Hepatocyte (in vitro differentiated cells): ENCODE results near the gene DBH. TPM values are rescaled to one million over a fixed set of nuclear protein-coding genes. Genes with fewer than 3 reads are reported as not detected.

Experiments used
- DNase-seq: peaks from one replicate; pipeline ENCODE4 v3.0.0-alpha.2; 2016; ENCODE audit warnings: low spot score
- H2AFZ ChIP-seq: fragments of 200-600 bp; sonication (generic); 2 replicates; pipeline ENCODE4 v1.6.0; 2016; ENCODE audit warnings: antibody characterized with exemption, mild to moderate bottlenecking
- H3K27ac ChIP-seq: fragments of 200-600 bp; sonication (generic); 2 replicates; pipeline ENCODE4 v1.5.1; 2016; ENCODE audit warnings: mild to moderate bottlenecking
- H3K27me3 ChIP-seq: fragments of 200-600 bp; sonication (generic); 2 replicates; pipeline ENCODE4 v1.6.1; 2016
- H3K36me3 ChIP-seq: fragments of 200-600 bp; sonication (generic); replicated peaks from 2 replicates; pipeline ENCODE4 v1.5.1; 2016; ENCODE audit warnings: low read depth; ENCODE audit not compliant: insufficient read depth
- H3K4me1 ChIP-seq: fragments of 200-600 bp; sonication (generic); 2 replicates; pipeline ENCODE4 v1.5.1; 2016; ENCODE audit warnings: mild to moderate bottlenecking, moderate library complexity; ENCODE audit not compliant: insufficient read depth
- H3K4me2 ChIP-seq: fragments of 200-600 bp; sonication (generic); 2 replicates; pipeline ENCODE4 v1.6.0; 2016
- H3K4me3 ChIP-seq: fragments of 200-600 bp; sonication (generic); 2 replicates; pipeline ENCODE4 v1.5.1; 2016; ENCODE audit warnings: mild to moderate bottlenecking
- H3K79me2 ChIP-seq: fragments of 200-600 bp; sonication (generic); 2 replicates; pipeline ENCODE4 v1.6.0; 2017; ENCODE audit warnings: mild to moderate bottlenecking
- H3K9me2 ChIP-seq: fragments of 200-600 bp; sonication (generic); replicated peaks from 2 replicates; pipeline ENCODE4 v1.6.0; 2017; ENCODE audit warnings: mild to moderate bottlenecking; ENCODE audit not compliant: insufficient read depth
- H3K9me3 ChIP-seq: fragments of 200-600 bp; sonication (generic); 2 replicates; pipeline ENCODE4 v1.5.1; 2016; ENCODE audit warnings: low read depth, mild to moderate bottlenecking
- H4K20me1 ChIP-seq: fragments of 200-600 bp; sonication (generic); 2 replicates; pipeline ENCODE4 v1.6.0; 2016; ENCODE audit warnings: mild to moderate bottlenecking; ENCODE audit not compliant: insufficient read depth, poor library complexity, severe bottlenecking
- CTCF ChIP-seq: fragments of 200-600 bp; sonication (generic); IDR thresholded peaks from 2 replicates; pipeline ENCODE4 v1.5.1; 2016; ENCODE audit warnings: antibody characterized with exemption, mild to moderate bottlenecking; ENCODE audit not compliant: poor library complexity
- EZH2 ChIP-seq: fragments of 200-600 bp; sonication (generic); IDR thresholded peaks from 2 replicates; pipeline ENCODE4 v1.6.1; 2016; ENCODE audit warnings: antibody characterized with exemption, mild to moderate bottlenecking, borderline replicate concordance
- EZH2phosphoT487 ChIP-seq: fragments of 200-600 bp; sonication (generic); IDR thresholded peaks from one replicate; pipeline ENCODE4 v1.6.1; 2018; ENCODE audit warnings: antibody characterized with exemption, mild to moderate bottlenecking, low read depth, moderate library complexity; ENCODE audit not compliant: unreplicated experiment, severe bottlenecking
- WGBS: methylation state at CpG from one replicate; pipeline ENCODE4 v1.1.6; 2016; ENCODE audit warnings: low lambda C conversion rate; ENCODE audit errors: missing lambda C conversion rate; 5-methylcytosine and 5-hydroxymethylcytosine counted together
- polyA plus RNA-seq: library from polyadenylated mRNA; unstranded; fragments of >200 nt; fragmentation: Nextera tagmentation; extraction: Ambion mirVana; gene quantifications from 2 replicates; pipeline ENCODE4 v1.2.1, GENCODE V29; 2016
- total RNA-seq: library from RNA; depleted of rRNA; stranded (reverse); fragments of >200 nt; gene quantifications from 2 replicates; pipeline ENCODE4 v1.2.3, GENCODE V29; 2014

DBH gene
- total and polyA plus RNA-seq, 2 experiments from 2014 or later: 0.44 TPM; not detected in 1

- no peaks in the 10 kb centered on the region for H4K20me1 ChIP-seq
- DNase-seq: no peak
These were observed 35.2 kb downstream of the DBH start for GRCh38 chr9:133671371-133671770.

GRCh38 chr9:133672503-133673257 lies 36.5 kb downstream of the DBH start:
- no peak overlapping the region for H3K27ac ChIP-seq
- H3K9me3 ChIP-seq: no peaks in the 10 kb centered on the region
- DNase-seq: no peak
- H3K4me2 ChIP-seq: no peak overlapping the region
- H3K36me3 ChIP-seq: no peaks in the 10 kb centered on the region
- H3K79me2 ChIP-seq: no peaks in the 10 kb centered on the region
- H3K4me1 ChIP-seq: peaks cover 7% of the 10 kb centered on the region
- no peak overlapping the region for H2AFZ ChIP-seq
- H3K4me3 ChIP-seq: no peak overlapping the region
- 96% methylated on average over 31 of the region's 31 CpGs for WGBS
- H4K20me1 ChIP-seq: no peaks in the 10 kb centered on the region
- H3K27me3 ChIP-seq: no peaks in the 10 kb centered on the region
- H3K9me2 ChIP-seq: no peaks in the 10 kb centered on the region
- TF ChIP-seq CTCF: no peak
- TF ChIP-seq EZH2: no peak
- TF ChIP-seq EZH2phosphoT487: no peak

More at GRCh38 chr9:133671371-133671770, 35.2 kb downstream of the DBH start:
- H3K79me2 ChIP-seq: no peaks in the 10 kb centered on the region
- no peaks in the 10 kb centered on the region for H3K9me2 ChIP-seq
- peaks cover 7% of the 10 kb centered on the region for H3K4me1 ChIP-seq
- no peak overlapping the region for H3K4me3 ChIP-seq
- TF ChIP-seq EZH2phosphoT487 (no peak), CTCF (no peak), EZH2 (no peak)
- H3K36me3 ChIP-seq: no peaks in the 10 kb centered on the region
- H2AFZ ChIP-seq: no peak overlapping the region
- no peaks in the 10 kb centered on the region for H3K27me3 ChIP-seq
- H3K9me3 ChIP-seq: no peaks in the 10 kb centered on the region
- no peak overlapping the region for H3K27ac ChIP-seq
- no peak overlapping the region for H3K4me2 ChIP-seq
- 94% methylated on average over 21 of the region's 21 CpGs for WGBS

- Histone ChIP-seq H2AFZ (no peak overlapping the region), H3K27ac (no peak overlapping the region), H3K79me2 (no peaks in the 10 kb centered on the region), H4K20me1 (no peaks in the 10 kb centered on the region), H3K27me3 (no peaks in the 10 kb centered on the region), H3K4me3 (no peak overlapping the region), H3K36me3 (no peaks in the 10 kb centered on the region), H3K9me3 (no peaks in the 10 kb centered on the region), H3K4me1 (peaks cover 7% of the 10 kb centered on the region), H3K9me2 (no peaks in the 10 kb centered on the region), H3K4me2 (no peak overlapping the region)
- no peak for TF ChIP-seq EZH2phosphoT487
- TF ChIP-seq EZH2: no peak
- TF ChIP-seq CTCF: no peak
- 58% methylated on average over 9 of the region's 9 CpGs for WGBS
- DNase-seq: no peak
These were observed 37.1 kb downstream of the DBH start for GRCh38 chr9:133673258-133673655.
